ENCODE measurements around the gene GNB1L. TPM values are rescaled to one million over a fixed set of nuclear protein-coding genes. Genes with fewer than 3 reads are reported as not detected.

GNB1L gene
- total and polyA plus RNA-seq, 2 donors (not counting 1 experiment from before 2014, with no cell fraction given): 6.6 to 12.1 TPM

- no peaks in the 10 kb centered on the region for H3K9me3 ChIP-seq (ENCODE audit: control extremely low read depth in 1 of 3, control insufficient read depth in 2 of 3, insufficient read depth in 1 of 3, low read length in 2 of 3)
- no peak for DNase-seq
- H3K4me3 ChIP-seq (ENCODE audit: control extremely low read depth in 1 of 5, extremely low read depth in 1 of 5, insufficient read depth in 1 of 5, low read depth in 2 of 5, low read length in 4 of 5): no peak overlapping the region
- 96% methylated on average over 19 of the region's 23 CpGs for WGBS (ENCODE audit: insufficient coverage)
- POLR2A ChIA-PET: no interaction called here
- ATAC-seq (ENCODE audit: low read depth): no peak
- H3K4me3 Mint-ChIP-seq: no peak overlapping the region
- TF ChIP-seq CTCF (IDR thresholded peaks at IDR 0.05) (no peak), EZH2 (IDR thresholded peaks at IDR 0.05; ENCODE audit: borderline replicate concordance, insufficient read depth, low read depth, low read length, poor library complexity, severe bottlenecking) (no peak)
- no peaks in the 10 kb centered on the region for H4K20me1 ChIP-seq (ENCODE audit: control insufficient read depth, insufficient read depth, low read length, poor library complexity, severe bottlenecking)
- no peaks in the 10 kb centered on the region for H3K27me3 ChIP-seq (replicated peaks in 1 of 4; ENCODE audit: control extremely low read depth in 1 of 4, control insufficient read depth in 3 of 4, insufficient read depth in 4 of 4, low read length in 3 of 4)
- no peaks in the 10 kb centered on the region for H3K9me3 Mint-ChIP-seq (ENCODE audit: insufficient read depth)
- H3K27ac Mint-ChIP-seq: no peak overlapping the region
- intact Hi-C loops (cut with micrococcal nuclease): no loop called here
- H3K79me2 ChIP-seq (ENCODE audit: control insufficient read depth, insufficient read depth, low read length): no peaks in the 10 kb centered on the region
- no peaks in the 10 kb centered on the region for H3K27me3 Mint-ChIP-seq
- CTCF ChIA-PET: interaction anchor here (0.5 kb wide), 1 partner anchor 88 kb away, joined by 3 read pairs; no protein-coding TSS in a partner anchor
- peaks cover 0 to 9% of the 10 kb centered on the region in 2 experiments for H3K36me3 ChIP-seq (replicated peaks in 1 of 2; ENCODE audit: control extremely low read depth in 1 of 2, control insufficient read depth in 1 of 2, extremely low read depth in 1 of 2, insufficient read depth in 2 of 2, low read length in 1 of 2)
- no peak overlapping the region for H3K4me2 ChIP-seq (replicated peaks; ENCODE audit: low read depth, low read length, poor library complexity, severe bottlenecking)
- no peak overlapping the region for H3K9ac ChIP-seq (ENCODE audit: low read length)
- H3K27ac ChIP-seq (ENCODE audit: low read length in 2 of 2): no peak overlapping the region
- no peak overlapping the region for H2AFZ ChIP-seq (ENCODE audit: insufficient read depth, low read depth, low read length, poor library complexity, severe bottlenecking)
- H3K4me1 ChIP-seq (ENCODE audit: control insufficient read depth in 2 of 2, insufficient read depth in 2 of 2, low read length in 2 of 2): no peaks in the 10 kb centered on the region
- no peaks in the 10 kb centered on the region for H3K4me1 Mint-ChIP-seq
These were observed 44.1 kb downstream of the GNB1L start for GRCh38 chr22:19810381-19811201.

GRCh38 chr22:19809741-19810140 is 44.9 kb downstream of the GNB1L start:
- H3K27ac Mint-ChIP-seq: no peak overlapping the region
- CTCF ChIA-PET: no interaction called here
- H3K4me3 ChIP-seq (ENCODE audit: control extremely low read depth in 1 of 5, extremely low read depth in 1 of 5, insufficient read depth in 1 of 5, low read depth in 2 of 5, low read length in 4 of 5): no peak overlapping the region
- H2AFZ ChIP-seq (ENCODE audit: insufficient read depth, low read depth, low read length, poor library complexity, severe bottlenecking): no peak overlapping the region
- H3K9me3 Mint-ChIP-seq (ENCODE audit: insufficient read depth): no peaks in the 10 kb centered on the region
- H3K27me3 Mint-ChIP-seq: no peaks in the 10 kb centered on the region
- peaks cover 0 to 9% of the 10 kb centered on the region in 2 experiments for H3K36me3 ChIP-seq (replicated peaks in 1 of 2; ENCODE audit: control extremely low read depth in 1 of 2, control insufficient read depth in 1 of 2, extremely low read depth in 1 of 2, insufficient read depth in 2 of 2, low read length in 1 of 2)
- H3K27me3 ChIP-seq (replicated peaks in 1 of 4; ENCODE audit: control extremely low read depth in 1 of 4, control insufficient read depth in 3 of 4, insufficient read depth in 4 of 4, low read length in 3 of 4): no peaks in the 10 kb centered on the region
- no peak overlapping the region for H3K27ac ChIP-seq (ENCODE audit: low read length in 2 of 2)
- H3K9ac ChIP-seq (ENCODE audit: low read length): no peak overlapping the region
- no peaks in the 10 kb centered on the region for H4K20me1 ChIP-seq (ENCODE audit: control insufficient read depth, insufficient read depth, low read length, poor library complexity, severe bottlenecking)
- H3K9me3 ChIP-seq (ENCODE audit: control extremely low read depth in 1 of 3, control insufficient read depth in 2 of 3, insufficient read depth in 1 of 3, low read length in 2 of 3): no peaks in the 10 kb centered on the region
- POLR2A ChIA-PET: no interaction called here
- DNase-seq (no peak), ATAC-seq (ENCODE audit: low read depth) (no peak)
- no peaks in the 10 kb centered on the region for H3K79me2 ChIP-seq (ENCODE audit: control insufficient read depth, insufficient read depth, low read length)
- H3K4me2 ChIP-seq (replicated peaks; ENCODE audit: low read depth, low read length, poor library complexity, severe bottlenecking): no peak overlapping the region
- 96% methylated on average over 3 of the region's 3 CpGs for WGBS (ENCODE audit: insufficient coverage)
- H3K4me1 ChIP-seq (ENCODE audit: control insufficient read depth in 2 of 2, insufficient read depth in 2 of 2, low read length in 2 of 2): no peaks in the 10 kb centered on the region
- no peaks in the 10 kb centered on the region for H3K4me1 Mint-ChIP-seq
- TF ChIP-seq CTCF (IDR thresholded peaks at IDR 0.05): no peak
- no peak for TF ChIP-seq EZH2 (IDR thresholded peaks at IDR 0.05; ENCODE audit: borderline replicate concordance, insufficient read depth, low read depth, low read length, poor library complexity, severe bottlenecking)
- intact Hi-C loops (cut with micrococcal nuclease): no loop called here
- H3K4me3 Mint-ChIP-seq: no peak overlapping the region

Data from B cell (primary cell).